ENCODE results near the gene KDM2B.

- TF ChIP-seq CTCF (conservative IDR thresholded peaks at IDR 0.05) (no peak), ZFX (IDR thresholded peaks at IDR 0.05) (no peak)
Observed at GRCh38 chr12:121570467-121571283, 10.1 kb downstream of the KDM2B start.
